ENCODE data around the gene PUSL1. TPM values are rescaled to one million over a fixed set of nuclear protein-coding genes. Genes with fewer than 3 reads are reported as not detected.

The PUSL1 gene
- total and polyA plus RNA-seq, 2 of the 13 experiments (the other 11 are each of a cell fraction or from before 2014, with no cell fraction given) = 8.3 to 22.2 TPM

- peak; percentile 64; the same call in 1 of the 2 replicates for TF ChIP-seq IRX3 (CRISPR knock-in tag; IDR thresholded peaks at IDR 0.05; ENCODE audit: borderline replicate concordance, low read depth)
- no peak for TF ChIP-seq ZNF775 (CRISPR knock-in tag; IDR thresholded peaks at IDR 0.05; ENCODE audit: borderline replicate concordance)
- peak; percentile 81; the same call in 1 of the 2 replicates for TF ChIP-seq THAP8 (CRISPR knock-in tag; IDR thresholded peaks at IDR 0.05; ENCODE audit: borderline replicate concordance)
- no peak for TF ChIP-seq ATF7 (IDR thresholded peaks at IDR 0.05)
- no peak for TF ChIP-seq ATF7 (CRISPR knock-in tag; IDR thresholded peaks at IDR 0.05)
- TF ChIP-seq SP140L (CRISPR knock-in tag; IDR thresholded peaks at IDR 0.05; ENCODE audit: borderline replicate concordance) = no peak
- no peak for TF ChIP-seq ZNF75D (CRISPR knock-in tag; IDR thresholded peaks at IDR 0.05; ENCODE audit: borderline replicate concordance)
- TF ChIP-seq PAXIP1 (CRISPR knock-in tag; conservative IDR thresholded peaks at IDR 0.05) = peak; percentile 25
- peak; percentile 32; the same call in 1 of the 2 replicates for TF ChIP-seq CTCF (CRISPR knock-in tag; IDR thresholded peaks at IDR 0.05)
- TF ChIP-seq FOXA3 (CRISPR knock-in tag; IDR thresholded peaks at IDR 0.05) = peak; percentile 9; the same call in 1 of the 2 replicates
- peak; percentile 56; the same call in 1 of the 3 replicates for TF ChIP-seq MXI1 (IDR thresholded peaks at IDR 0.05; ENCODE audit: borderline replicate concordance, low read depth, low read length)
- TF ChIP-seq ZNF83 (CRISPR knock-in tag; IDR thresholded peaks at IDR 0.05; ENCODE audit: borderline replicate concordance) = 0 out of 2 replicates have a peak, but pooled peaks have one; percentile 34
- no peak for TF ChIP-seq ZNF383 (CRISPR knock-in tag; IDR thresholded peaks at IDR 0.05; ENCODE audit: borderline replicate concordance)
- TF ChIP-seq FOXC1 (CRISPR knock-in tag; IDR thresholded peaks at IDR 0.05; ENCODE audit: borderline replicate concordance) = peak; percentile 82
- TF ChIP-seq ZBED4 (CRISPR knock-in tag; IDR thresholded peaks at IDR 0.05; ENCODE audit: borderline replicate concordance) = peak; percentile 17; the same call in 1 of the 2 replicates
- no peak for TF ChIP-seq CREB3 (CRISPR knock-in tag; IDR thresholded peaks at IDR 0.05)
- peak; percentile 84; the same call in 1 of the 2 replicates for TF ChIP-seq BORCS8-MEF2B (CRISPR knock-in tag; IDR thresholded peaks at IDR 0.05)
Observed at GRCh38 chr1:1273512-1274298, 34.7 kb upstream of the PUSL1 start, which contains the start of gene UBE2J2 (continued).

Data from HepG2 (cell line).